ENCODE measurements around the gene ZNF384.

The ZNF384 gene

GRCh38 chr12:6620137-6620884 lies 68.9 kb downstream of the ZNF384 start:
- DNase-seq: no peak

- no peak for DNase-seq
Observed at GRCh38 chr12:6618483-6619225, 70.5 kb downstream of the ZNF384 start.

Data from COR-L47 (cell line).